ENCODE data around the gene GRIK4. TPM values are rescaled to one million over a fixed set of nuclear protein-coding genes. Genes with fewer than 3 reads are reported as not detected.

The GRIK4 gene
- total and polyA plus RNA-seq, 9 of the 15 experiments (the other 6 are each of a cell fraction or from before 2014, with no cell fraction given) = not detected

- TF ChIP-seq ZMIZ1 (IDR thresholded peaks at IDR 0.05; ENCODE audit: low read depth in 2 of 2, low read length in 2 of 2) (no peak), ZNF316 (IDR thresholded peaks at IDR 0.05) (no peak), RBM22 (IDR thresholded peaks at IDR 0.05; ENCODE audit: low read depth, low read length, poor library complexity, severe bottlenecking) (no peak), LEF1 (IDR thresholded peaks at IDR 0.05) (no peak), ZNF146 (CRISPR knock-in tag; IDR thresholded peaks at IDR 0.05; ENCODE audit: unreplicated experiment) (no peak), HNRNPLL (IDR thresholded peaks at IDR 0.05; ENCODE audit: low read depth, low read length, poor library complexity, severe bottlenecking) (no peak), SRF (CRISPR knock-in tag; IDR thresholded peaks at IDR 0.05) (no peak), TEAD2 (tag; IDR thresholded peaks at IDR 0.05) (no peak), ZNF239 (CRISPR knock-in tag; IDR thresholded peaks at IDR 0.05) (no peak), SMAD2 (IDR thresholded peaks at IDR 0.05; ENCODE audit: low read depth, low read length) (no peak), HDAC3 (IDR thresholded peaks at IDR 0.05; ENCODE audit: borderline replicate concordance, partially characterized antibody) (no peak)
Observed at GRCh38 chr11:120605469-120605868, 93.9 kb downstream of the GRIK4 start (continued).

All from K562 (cell line).